Measurements from ENCODE around the gene INAVA.

INAVA gene

DNA sequence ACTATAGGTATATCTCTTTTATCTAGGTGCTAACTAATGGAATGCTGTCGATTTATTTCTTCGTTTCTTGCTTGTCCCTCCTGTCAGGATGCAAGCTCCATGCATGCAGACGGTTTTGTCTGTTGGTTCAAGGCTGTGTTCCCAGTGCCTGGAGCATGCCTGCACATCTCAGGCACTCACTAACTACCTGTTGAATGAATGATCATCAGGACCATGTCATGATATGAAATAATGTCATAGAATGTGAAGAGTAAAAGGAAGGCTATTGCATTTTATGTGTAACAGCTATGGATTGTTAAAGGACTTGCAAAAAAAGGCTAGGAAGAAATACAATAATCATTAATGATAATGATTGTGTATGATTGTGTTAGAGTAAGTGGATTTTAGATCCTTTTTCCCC, 17.7 kb upstream of the INAVA start:
- DNase-seq: no peak

- DNase-seq: no peak
Observed at GRCh38 chr1:200877839-200878551, 16.7 kb upstream of the INAVA start.

- no peak for DNase-seq
Observed at GRCh38 chr1:200880212-200880611, 14.5 kb upstream of the INAVA start.

- DNase-seq: no peak
Observed at GRCh38 chr1:200883118-200883517, 11.6 kb upstream of the INAVA start.

GRCh38 chr1:200885623-200886402, 8.9 kb upstream of the INAVA start:
- no peak for DNase-seq

DNA sequence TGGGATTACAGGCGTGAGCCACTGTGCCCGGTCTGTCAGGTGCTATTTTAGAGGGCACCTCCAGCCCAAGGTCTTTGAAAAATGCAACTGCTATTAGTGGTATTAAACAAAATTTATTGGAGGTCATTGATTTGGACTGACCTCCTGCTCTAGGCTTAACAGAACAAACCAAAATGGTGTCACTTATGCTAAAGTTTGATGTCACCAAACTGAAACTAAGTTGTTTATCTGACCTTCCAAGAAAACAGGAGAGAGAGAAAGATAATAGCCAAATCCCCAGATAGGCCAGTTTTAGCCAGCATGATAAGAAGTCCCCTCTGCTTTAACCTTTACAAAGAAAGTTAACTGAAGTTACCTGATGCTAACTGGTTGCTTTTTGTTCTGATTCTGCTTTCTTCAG, 8.1 kb upstream of the INAVA start:
- no peak for DNase-seq

GRCh38 chr1:200887036-200887435, 7.7 kb upstream of the INAVA start:
- DNase-seq: no peak

DNA sequence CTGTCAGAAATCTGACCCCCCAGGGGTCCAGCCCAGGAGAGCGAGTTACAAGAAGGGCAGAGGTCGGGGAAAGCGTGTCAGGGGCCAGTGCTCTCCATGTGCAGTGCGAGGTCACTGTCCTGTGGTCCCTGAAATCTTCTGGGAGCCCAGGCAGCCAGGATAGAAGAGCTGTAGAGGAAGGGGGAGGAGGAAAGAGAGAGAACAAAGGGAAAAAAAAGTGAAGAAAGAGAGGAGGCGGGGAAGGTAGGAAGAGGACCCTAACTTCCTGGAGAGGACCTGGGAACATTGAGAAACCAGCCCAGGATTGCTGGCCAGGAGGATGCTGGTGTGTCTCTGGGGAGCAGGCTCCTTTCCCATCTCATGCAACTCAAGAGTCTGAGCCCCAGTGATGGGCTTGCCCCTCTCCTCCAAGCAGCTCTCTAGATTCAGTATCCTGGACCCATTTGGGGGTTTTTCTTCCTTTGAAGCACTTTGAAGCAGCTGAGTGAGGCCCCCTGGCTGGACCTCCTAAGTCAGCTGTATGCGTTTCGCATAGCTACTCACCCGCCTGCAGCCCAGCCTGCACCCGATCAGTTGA, 6.8 kb upstream of the INAVA start:
- no peak for DNase-seq

DNA sequence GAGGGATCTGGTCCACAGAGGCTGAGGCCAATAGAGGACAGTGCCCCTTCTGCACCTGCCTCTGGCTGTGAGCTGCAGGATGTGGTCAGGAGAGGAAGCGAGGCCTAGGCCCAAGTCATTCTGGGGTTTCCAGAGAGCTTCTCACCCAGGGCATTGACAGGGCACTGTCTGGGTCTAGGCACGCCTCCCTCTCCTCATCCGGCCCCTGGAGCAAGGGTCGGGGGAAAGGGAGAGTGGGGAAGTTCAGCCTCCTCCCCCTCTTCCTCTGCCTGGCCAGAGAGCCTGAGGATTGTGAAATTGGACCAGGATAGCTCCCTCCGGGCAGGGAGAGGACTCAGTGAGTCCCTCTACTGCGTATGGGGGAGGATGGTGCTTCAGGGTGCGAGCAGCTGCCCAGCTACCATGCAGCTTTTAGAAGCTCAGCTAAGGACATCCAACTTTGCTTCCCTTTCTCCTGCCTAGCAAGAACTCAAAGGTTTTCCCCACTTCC, 6.3 kb upstream of the INAVA start:
- no peak for DNase-seq

DNA sequence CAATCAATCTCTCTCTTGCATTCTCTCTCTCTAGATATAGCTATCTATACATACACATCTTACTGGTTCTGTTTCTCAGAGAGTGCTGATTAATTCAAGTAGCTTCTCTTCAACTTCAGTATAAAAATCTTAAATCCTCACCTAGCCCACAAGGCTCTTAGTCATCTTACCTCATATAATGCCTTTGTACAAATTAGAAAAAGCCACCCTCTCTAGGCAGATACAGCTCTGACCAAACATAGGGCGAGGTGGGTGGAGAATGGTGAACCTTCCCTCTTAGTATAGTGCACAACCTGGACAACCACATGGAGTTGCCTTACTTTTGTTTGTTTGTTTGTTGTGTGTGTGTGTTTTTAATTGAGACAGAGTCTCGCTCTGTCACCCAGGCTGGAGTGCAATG, 5.1 kb upstream of the INAVA start:
- DNase-seq: no peak

- no peak for DNase-seq
Observed at GRCh38 chr1:200890027-200890426, 4.7 kb upstream of the INAVA start.

DNA sequence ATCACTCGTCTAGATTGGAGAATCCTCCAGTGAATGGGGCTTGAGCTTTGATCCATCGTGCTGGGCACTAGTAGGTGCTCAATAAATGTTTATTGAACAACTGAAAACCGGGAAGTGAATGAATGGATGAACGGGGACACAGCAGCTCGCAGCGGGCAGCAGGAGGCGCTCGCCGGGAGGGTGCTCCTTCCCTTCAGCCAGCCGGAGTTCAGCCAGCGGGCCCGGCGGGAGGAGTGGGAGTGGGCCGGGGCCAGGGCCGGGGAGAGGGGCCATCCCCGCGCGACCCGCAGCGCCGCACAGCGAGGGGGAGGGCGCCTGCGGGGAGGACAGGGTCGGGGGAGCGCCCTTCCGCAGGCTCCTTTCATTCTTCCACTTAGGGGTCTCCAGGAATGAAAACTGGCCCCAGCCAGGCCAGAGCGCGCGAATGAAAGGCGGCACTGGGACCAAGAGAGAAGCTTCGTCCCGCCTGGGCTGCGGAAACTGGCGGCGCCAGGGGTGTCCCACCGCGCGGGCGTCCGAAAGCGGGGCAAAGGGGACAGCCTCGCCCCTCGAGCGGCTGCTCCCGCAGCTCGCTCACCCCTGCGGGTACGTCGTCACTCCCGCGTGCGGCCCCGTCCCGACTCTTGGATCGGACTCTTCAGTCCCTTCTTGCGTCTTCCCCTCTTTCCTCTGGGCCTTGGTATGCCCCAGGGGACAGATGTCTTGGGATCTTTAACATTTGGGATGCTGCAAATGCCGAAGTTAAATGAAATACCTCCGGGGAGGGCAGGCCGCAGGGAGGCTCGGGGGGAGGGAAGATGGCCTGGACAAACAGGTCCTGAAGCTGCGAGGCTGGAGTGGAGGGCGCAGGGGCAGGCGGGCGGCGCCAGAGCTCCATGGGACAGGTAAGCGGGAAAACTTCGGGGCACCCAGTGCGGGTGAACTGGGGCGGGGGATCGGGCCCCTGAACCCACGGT, 3.6 kb upstream of the INAVA start:
- no peak for DNase-seq

DNA sequence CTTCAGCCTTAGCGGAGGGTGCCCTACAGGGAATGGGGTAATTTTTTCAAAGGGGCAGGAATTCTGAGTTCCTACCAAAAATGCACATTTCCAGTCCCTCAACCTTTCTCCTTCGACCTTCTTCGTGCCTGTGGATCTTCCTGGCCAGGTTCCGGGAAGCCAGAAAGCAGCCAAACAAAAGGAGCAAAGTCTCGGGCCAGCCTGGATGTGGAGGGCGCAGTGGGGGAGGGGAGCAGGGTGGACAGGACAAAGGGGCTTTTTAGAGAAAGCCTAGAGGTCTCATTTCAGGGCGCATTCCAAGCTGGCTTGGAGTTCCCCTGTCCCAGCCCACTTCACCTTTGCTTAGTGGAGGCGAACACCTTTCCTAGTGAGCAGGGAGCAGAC, 2.9 kb upstream of the INAVA start:
- DNase-seq: no peak

- DNase-seq: no peak
Observed at GRCh38 chr1:200892546-200892945, 2.2 kb upstream of the INAVA start.

DNA sequence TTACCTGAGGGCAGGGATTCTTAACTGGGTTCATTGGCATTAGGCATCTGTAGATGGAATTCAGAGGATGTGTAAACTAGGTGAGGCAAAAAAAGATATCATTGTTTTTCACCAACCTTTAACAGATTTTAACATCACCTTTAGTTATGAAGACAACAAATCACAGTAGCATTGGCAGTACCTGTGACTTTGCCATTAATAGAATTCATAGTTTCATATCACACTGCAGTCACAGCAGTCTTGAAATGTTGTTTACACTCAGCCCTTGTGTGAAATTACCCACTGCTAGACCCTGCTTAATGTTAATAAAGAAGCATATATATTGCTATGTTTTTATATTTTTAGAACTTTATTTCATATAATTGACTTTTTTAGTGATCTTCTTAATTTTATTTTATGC, 1.7 kb upstream of the INAVA start:
- DNase-seq: no peak

- no peak for DNase-seq
Observed at GRCh38 chr1:200893411-200893901, 1.2 kb upstream of the INAVA start.

DNA sequence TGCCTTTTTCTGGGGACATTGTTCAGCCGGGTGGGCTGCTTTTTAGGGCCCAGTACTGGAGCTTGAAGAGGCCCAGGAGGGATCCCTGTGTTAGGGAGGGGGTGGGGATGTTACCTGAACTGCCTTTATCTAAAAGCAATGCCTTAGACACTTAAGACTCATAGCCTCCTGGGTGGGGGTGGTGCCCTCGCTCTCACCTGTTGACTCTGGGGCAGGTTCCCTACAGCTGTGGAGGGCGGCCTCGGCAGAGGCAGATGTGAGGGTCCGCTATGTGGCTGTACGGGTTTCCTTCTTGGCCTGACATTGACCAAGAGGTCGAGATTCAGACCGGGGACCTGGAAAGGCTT, 716 bp downstream of the INAVA start:
- no peak for DNase-seq

DNA sequence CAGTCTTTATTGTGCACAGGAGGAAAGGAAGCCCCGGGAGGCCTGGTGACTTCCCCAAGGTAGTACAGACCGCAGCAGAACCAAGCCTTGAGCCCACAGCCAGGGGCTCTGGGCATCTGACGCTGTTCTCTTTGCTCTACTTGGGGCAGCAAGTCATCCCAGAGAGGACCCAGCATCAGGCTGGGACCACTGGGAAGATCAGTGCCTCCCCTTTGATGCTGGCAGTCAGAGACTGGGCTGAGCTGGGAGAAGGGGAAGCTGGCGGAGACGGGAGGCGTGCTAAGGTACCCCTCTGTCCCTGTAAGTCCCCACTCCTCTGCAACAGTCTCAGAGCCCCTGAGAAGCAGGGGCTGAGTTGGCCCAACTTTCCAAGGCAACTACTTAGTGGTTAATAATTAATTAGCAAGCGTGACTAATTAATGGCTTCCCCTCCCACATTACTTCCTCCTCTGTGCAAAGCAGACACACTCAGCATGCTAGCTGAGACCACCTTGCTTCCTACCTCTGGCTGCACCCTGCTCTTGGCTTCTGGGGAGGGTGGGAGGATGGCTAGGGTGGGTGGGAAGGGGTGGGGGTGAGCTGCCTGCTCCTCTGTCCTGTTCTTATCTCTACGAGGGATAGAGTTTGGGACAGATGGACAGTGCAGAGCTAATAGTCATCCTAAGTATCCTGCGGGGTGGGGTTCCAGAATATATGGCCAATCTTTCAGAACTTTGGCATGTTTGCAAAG, 1.3 kb downstream of the INAVA start:
- DNase-seq: no peak

DNA sequence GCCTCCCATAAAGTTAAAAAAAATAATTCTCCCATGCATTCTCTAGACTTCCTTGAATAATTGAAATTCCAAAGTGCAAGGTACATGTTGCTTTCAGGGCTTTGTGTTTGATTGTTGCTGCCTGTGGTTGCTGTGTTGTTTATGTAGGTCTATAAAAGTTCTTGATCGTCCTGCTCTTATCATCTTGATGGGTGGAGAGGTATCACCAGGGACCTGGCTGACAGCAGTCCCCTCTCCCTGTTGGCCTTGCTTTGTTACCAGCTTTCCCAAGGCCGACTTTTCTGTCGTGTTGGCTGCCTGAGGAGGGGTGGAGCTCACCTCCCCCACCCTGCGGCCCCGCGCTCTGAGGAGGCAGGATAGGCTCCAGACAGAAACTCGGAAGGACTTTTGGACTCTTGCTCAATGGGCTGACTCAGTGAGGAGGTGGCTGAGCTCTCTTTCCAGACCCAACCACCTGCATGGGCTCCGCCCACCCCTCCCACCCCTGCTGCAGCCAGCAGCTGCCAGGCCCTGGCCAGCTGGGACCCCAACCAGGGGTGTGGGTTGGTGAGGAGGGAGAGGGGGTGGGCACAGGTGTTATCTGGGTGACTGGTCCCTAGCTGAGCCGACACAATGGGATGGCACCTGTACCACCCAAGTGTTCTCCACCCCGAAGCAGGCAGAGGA, 2.0 kb downstream of the INAVA start:
- DNase-seq: no peak

GRCh38 chr1:200897259-200897658, 2.6 kb downstream of the INAVA start:
- DNase-seq: no peak

DNA sequence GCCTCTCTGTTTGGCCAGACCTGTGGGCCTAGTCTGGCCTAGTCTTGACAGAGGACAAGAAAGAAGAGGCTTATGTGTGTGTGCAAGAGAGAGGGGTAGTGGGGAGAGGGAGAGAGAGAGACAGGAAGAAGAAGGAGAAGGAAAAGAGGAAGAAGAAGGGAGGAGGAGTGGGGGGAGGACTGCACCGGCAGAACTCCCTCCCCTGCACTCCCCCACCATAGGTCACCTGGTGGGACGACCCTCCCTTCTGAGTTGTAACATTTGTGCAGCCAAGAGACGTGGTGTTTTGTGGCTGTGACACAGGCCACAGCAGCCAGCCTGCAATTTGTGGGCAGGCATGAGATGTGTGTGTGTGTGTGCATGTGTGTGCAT, 4.3 kb downstream of the INAVA start:
- DNase-seq: no peak
